ENCODE results near the gene SLC35G6. TPM values are rescaled to one million over a fixed set of nuclear protein-coding genes. Genes with fewer than 3 reads are reported as not detected.

SLC35G6 gene
- total RNA-seq, 1 donor from 2014 or later: not detected

DNA sequence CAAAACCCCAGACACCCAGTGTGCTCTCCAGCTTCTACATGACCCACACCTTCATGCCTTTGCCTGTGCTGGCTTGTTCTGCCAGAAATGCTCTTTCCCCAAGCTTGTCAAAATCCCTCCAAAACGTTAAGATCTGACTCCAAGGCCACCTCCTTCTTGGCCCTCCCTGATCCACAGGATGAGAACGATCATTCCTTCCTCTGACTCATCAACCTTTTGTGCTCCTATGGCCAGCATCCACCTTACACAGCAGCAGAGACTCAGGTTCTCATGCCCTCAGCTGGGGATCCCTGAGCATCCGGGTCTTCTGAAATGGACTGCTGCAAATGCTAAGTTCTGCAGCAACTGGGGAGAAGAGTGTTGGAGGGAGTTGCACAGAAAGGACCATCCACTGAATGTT lies 4.8 kb upstream of the SLC35G6 start:
- no peaks in the 10 kb centered on the region for H3K27me3 ChIP-seq
- TF ChIP-seq, protein P1, sequence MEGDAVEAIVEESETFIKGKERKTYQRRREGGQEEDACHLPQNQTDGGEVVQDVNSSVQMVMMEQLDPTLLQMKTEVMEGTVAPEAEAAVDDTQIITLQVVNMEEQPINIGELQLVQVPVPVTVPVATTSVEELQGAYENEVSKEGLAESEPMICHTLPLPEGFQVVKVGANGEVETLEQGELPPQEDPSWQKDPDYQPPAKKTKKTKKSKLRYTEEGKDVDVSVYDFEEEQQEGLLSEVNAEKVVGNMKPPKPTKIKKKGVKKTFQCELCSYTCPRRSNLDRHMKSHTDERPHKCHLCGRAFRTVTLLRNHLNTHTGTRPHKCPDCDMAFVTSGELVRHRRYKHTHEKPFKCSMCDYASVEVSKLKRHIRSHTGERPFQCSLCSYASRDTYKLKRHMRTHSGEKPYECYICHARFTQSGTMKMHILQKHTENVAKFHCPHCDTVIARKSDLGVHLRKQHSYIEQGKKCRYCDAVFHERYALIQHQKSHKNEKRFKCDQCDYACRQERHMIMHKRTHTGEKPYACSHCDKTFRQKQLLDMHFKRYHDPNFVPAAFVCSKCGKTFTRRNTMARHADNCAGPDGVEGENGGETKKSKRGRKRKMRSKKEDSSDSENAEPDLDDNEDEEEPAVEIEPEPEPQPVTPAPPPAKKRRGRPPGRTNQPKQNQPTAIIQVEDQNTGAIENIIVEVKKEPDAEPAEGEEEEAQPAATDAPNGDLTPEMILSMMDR (IDR thresholded peaks at IDR 0.05): no peak
- no peaks in the 10 kb centered on the region for H3K36me3 ChIP-seq
- no peak overlapping the region for H3K4me3 ChIP-seq
- no peaks in the 10 kb centered on the region for H3K9me3 ChIP-seq
- H3K4me1 ChIP-seq: peaks cover 43% of the 10 kb centered on the region
- intact Hi-C loops (cut with DNase I): no loop called here
- peak overlapping the region; percentile 99 for H3K27ac ChIP-seq
- DNase-seq: no peak
- ATAC-seq: no peak

DNA sequence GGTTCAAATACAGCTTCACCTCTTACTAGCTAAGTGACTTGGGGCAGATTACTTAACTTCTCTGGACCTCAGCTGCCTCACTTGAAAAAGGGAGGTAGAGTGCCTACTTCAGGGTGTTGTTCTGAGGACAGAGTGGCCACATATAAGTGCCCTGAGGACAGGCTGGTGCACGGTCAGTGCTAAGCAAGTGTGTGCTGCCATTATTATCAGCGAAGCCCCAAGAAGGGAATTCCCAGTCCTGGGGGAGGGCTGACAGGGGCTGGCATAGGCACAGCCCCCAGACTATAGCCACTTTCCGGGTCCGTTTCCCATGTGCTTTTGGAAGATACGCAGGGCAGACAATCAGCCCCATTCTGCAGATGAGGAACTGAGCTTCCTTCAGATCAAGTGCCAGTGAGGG lies 4.3 kb upstream of the SLC35G6 start:
- H3K9me3 ChIP-seq: no peaks in the 10 kb centered on the region
- TF ChIP-seq, protein P1 (IDR thresholded peaks at IDR 0.05): no peak
- intact Hi-C loops (cut with DNase I): no loop called here
- H3K27ac ChIP-seq: peak overlapping the region; percentile 99
- no peak for DNase-seq
- H3K27me3 ChIP-seq: no peaks in the 10 kb centered on the region
- H3K4me3 ChIP-seq: peak overlapping the region; percentile 90
- H3K36me3 ChIP-seq: no peaks in the 10 kb centered on the region
- no peak for ATAC-seq
- peaks cover 38% of the 10 kb centered on the region for H3K4me1 ChIP-seq

DNA sequence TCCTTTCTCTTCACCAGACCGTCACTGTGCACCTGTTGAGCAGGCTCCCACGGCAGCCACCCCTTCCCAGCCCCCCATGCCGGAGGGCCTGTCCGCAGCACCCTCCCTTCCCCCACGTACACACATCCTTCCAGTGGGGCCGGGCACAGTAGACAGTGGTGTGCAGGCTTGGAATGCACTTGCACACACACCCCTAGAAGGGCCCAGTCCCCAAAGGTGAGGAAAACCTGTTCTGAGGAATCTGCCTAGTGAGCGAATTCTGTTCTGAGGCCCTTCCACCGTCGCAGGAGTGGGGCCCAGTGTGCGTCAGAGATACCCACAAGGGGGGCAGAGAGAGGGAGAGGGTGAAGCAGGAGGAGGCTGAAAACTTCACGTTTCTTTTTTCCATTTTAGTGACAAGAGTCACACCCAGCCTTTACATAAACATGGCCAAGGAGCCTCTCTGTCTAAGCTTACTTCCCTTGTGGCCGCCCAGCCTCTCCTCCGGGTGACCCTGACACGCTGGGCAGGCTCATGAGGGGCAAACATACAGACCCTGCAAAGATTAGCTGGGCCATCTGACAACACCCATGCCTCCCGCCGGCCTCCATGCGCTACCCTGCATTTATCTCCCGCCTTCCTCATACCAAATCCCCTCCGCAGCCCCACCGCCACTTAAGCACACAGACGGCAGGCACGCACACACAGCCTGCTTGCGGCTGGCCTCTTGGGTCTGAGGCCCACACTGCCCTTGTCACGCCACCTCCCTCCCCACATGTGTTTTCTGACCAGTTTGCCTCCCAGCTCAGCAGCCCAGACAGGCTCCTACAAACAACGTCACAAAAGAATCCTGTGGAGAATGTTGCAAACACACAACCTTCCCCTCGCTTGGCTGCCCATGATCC lies 3.6 kb upstream of the SLC35G6 start:
- intact Hi-C loops (cut with DNase I): no loop called here
- Histone ChIP-seq H3K4me1 (peaks cover 37% of the 10 kb centered on the region), H3K27ac (peak overlapping the region; percentile 99), H3K27me3 (no peaks in the 10 kb centered on the region), H3K9me3 (no peaks in the 10 kb centered on the region), H3K4me3 (peak overlapping the region; percentile 90), H3K36me3 (no peaks in the 10 kb centered on the region)
- peak; percentile 42 for ATAC-seq
- TF ChIP-seq, protein P1 (IDR thresholded peaks at IDR 0.05): no peak
- DNase-seq: peak; percentile 76

DNA sequence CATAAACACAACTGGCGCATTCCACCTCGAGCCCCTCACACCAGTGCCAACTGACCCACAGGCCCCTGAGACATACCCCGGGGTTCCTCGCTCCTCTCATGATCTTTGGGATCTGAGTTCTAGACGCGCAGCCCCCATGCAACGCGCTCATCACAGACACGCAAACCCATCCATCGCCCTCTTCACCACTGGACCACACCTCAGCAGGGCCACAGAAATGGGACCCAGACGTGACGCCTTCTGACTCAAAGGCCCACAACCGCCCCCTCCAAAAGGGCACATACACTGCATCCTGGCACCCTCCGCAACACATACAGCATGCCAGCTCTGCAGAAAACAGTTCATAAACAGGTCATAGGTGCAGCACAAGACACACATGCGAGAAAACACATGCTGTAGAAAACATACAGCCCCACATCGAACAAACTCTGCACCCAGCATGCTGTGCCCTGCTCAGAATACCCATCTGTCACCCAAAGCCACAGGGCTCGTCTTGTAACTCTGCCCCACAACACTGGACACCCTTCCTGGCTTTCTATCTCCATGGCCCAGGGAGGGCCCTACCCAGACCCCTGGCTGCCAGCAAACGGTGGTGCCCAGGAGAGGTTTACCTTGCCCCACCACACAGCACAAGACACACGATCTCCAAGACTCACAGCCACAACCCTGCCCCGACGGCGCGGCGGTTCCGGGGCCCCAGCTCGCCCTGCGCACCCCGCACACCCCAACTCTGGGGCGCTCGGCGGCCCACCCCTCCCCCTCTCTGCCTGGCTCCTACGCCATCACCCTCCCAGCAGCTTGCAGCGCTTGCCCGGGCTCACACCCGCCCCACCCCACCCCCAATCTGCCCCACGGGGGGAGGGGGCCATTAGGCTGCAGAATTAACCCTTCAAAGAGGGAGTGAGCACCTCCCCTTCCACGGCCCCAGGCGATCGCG lies 2.7 kb upstream of the SLC35G6 start:
- peak; percentile 48 for ATAC-seq
- H3K27me3 ChIP-seq: no peaks in the 10 kb centered on the region
- no peaks in the 10 kb centered on the region for H3K36me3 ChIP-seq
- no peaks in the 10 kb centered on the region for H3K9me3 ChIP-seq
- TF ChIP-seq, protein P1 (IDR thresholded peaks at IDR 0.05): no peak
- peak; percentile 85 for DNase-seq
- H3K27ac ChIP-seq: peak overlapping the region; percentile 99
- intact Hi-C loops (cut with DNase I): no loop called here
- peak overlapping the region; percentile 90 for H3K4me3 ChIP-seq
- peaks cover 37% of the 10 kb centered on the region for H3K4me1 ChIP-seq

DNA sequence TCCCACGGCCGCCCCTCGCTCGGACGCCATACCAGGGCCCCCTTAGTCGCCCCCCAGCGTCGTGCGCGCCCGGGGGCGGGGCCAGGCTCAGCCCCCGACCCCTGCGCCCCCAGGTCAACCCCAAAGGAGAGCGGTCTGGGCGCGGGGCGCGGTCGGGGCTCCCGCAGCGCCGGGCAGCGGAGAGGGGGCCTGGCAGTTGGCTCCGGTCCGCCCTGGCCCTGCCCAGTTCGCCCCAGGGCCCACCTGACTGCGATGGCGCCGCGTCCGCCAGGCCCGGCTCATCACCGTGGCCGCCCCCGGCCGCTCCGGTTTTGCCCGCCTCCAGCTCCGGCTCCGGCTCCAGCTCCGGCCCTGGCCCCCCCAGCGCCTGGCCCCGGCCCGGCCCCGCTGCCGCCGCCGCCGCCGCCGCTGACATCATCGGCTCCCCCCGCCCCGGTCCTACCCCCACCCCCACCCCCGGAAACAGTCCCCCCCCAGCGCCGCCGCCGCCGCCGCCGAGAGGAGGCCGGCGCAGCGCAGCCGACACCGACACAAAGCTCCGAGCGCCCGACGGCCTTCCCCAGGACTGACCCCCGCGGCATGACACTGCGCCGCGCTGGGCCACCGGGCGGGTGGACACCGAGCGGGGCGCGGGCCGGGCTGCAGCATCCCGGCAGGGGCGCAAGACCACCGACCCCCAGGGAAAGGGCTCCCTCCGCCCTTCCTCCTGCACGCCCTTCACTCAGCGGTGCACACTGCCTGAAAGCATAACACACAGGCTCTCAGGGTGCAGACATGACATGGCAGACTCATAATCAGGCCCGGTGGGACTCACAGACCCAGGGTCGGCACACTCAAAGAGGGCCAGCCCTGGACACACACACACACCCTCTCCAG lies 1.8 kb upstream of the SLC35G6 start, which contains the start of gene ZBTB4:
Gene ZBTB4 (minus strand): TSS at position 419 of the 876 bp plus-strand sequence. CDS start 12,830 bp downstream, outside the sequence.
- no peaks in the 10 kb centered on the region for H3K27me3 ChIP-seq
- peak within 1 kb of the TSS; percentile 90 for H3K4me3 ChIP-seq
- ATAC-seq: peak; percentile 47
- no peaks in the 10 kb centered on the region for H3K9me3 ChIP-seq
- peak; percentile 87 for DNase-seq
- peak within 1 kb of the TSS; percentile 99 for H3K27ac ChIP-seq
- H3K36me3 ChIP-seq: no peaks in the 10 kb centered on the region
- H3K4me1 ChIP-seq: peaks cover 37% of the 10 kb centered on the region
- intact Hi-C loops (cut with DNase I): no loop called here
- TF ChIP-seq, protein P1 (IDR thresholded peaks at IDR 0.05): no peak
